Adrenal gland (tissue), 12 donors: ENCODE results near the gene ALKBH5. TPM values are rescaled to one million over a fixed set of nuclear protein-coding genes. Genes with fewer than 3 reads are reported as not detected.
A peak's percentile ranks its signal among the peaks of the same experiment; 100 is the strongest.

Experiments used
- DNase-seq, 7 donors: peaks; one replicate each; pipeline ENCODE4 v3.0.0-alpha.2; 2019 to 2020
- H3K27ac ChIP-seq, 5 donors: fragments of 200-600 bp; sonication (generic) in 4 of 5; 1 replicate in 3 of 5; 2 replicates in 2 of 5; pipeline versions ENCODE4 v1.5.1 to v1.8.0; 2016 to 2020; ENCODE audit warnings: mild to moderate bottlenecking in 1 of 5
- H3K27me3 ChIP-seq: fragments of 200-600 bp; 2 replicates; pipeline ENCODE4 v1.8.0; 2021
- H3K36me3 ChIP-seq, 2 donors: fragments of 200-600 bp; replicated peaks in 1 of 2; 1 replicate in 1 of 2; 2 replicates in 1 of 2; pipeline versions ENCODE4 v1.5.1 to v1.8.0; 2018 to 2022
- H3K4me1 ChIP-seq, 2 donors: fragments of 200-600 bp; replicated peaks in 1 of 2; 1 replicate in 1 of 2; 2 replicates in 1 of 2; pipeline versions ENCODE4 v1.5.1 to v1.8.0; 2018 to 2021
- H3K4me3 ChIP-seq, 4 donors: fragments of 200-600 bp; sonication (generic) in 3 of 4; one replicate each; pipeline ENCODE4 v1.5.1; 2016 to 2018
- H3K9me3 ChIP-seq, 3 donors: fragments of 200-600 bp; sonication (generic) in 1 of 3; replicated peaks in 1 of 3; 1 replicate in 2 of 3; 2 replicates in 1 of 3; pipeline versions ENCODE4 v1.5.1 to v1.8.0; 2016 to 2021
- POLR2A ChIP-seq, 2 donors: fragments of 450-650 bp; IDR thresholded peaks; one replicate each; pipeline ENCODE4 v1.6.1; 2017; ENCODE audit warnings: antibody characterized with exemption in 2 of 2, mild to moderate bottlenecking in 2 of 2, moderate library complexity in 1 of 2
- WGBS, 4 donors: extraction: QIAGEN DNeasy Blood & Tissue Kit in 2 of 4; methylation state at CpG; one replicate each; pipeline versions ENCODE4 v1.1.5 to v1.1.7; 2013 to 2017; 5-methylcytosine and 5-hydroxymethylcytosine counted together
- intact Hi-C, 2 donors: fragments of 100-400 bp; cut with DNase I; formaldehyde crosslinking; loops; one replicate each; pipeline versions ENCODE4 v1.14.1 to v1.15.0; 2022 to 2023
- polyA plus RNA-seq, 3 donors: library from polyadenylated mRNA; stranded (reverse); fragments of 200-250 nt in 2 of 3; fragments of 350-450 nt in 1 of 3; fragmentation: Illumina TruSeq in 1 of 3; extraction: RNeasy Lipid Tissue Mini Kit (QIAGEN cat#74804) in 1 of 3; gene quantifications; one replicate each; pipeline ENCODE4 v1.2.3, GENCODE V29; 2013 to 2014
- total RNA-seq, 9 donors: library from RNA; depleted of rRNA in 4 of 9; stranded (reverse); fragments of >200 nt in 4 of 9; fragments of 120-200 nt in 1 of 9; fragmentation: NEBNext Ultra II Directional in 1 of 9; extraction: Animal tissue kit (Norgen Biotek cat#: 25700) in 1 of 9; gene quantifications; one replicate each; pipeline versions ENCODE4 v1.1.0 to v1.2.4, GENCODE V29; 2013 to 2023
- TF ChIP-seq, protein P1 (sequence below), 6 experiments: fragments of 450-650 bp in 4 of 6; fragments of 200-600 bp in 2 of 6; sonication (generic) in 1 of 6; IDR thresholded peaks; 1 replicate in 5 of 6; 2 replicates in 1 of 6; pipeline versions ENCODE4 v1.5.1 to v1.8.0; 2016 to 2021; ENCODE audit warnings: antibody characterized with exemption in 6 of 6, mild to moderate bottlenecking in 2 of 6, moderate library complexity in 1 of 6
- donor health status: healthy with polysubstance abuse.
- donor health status: Bipolar disorder and iron deficiency.
- donor health status: DM: yes; HTN: yes; CAD: no.
- donor health status: DM: no; HTN: no; CAD: no.
- donor health status: DM: no; HTN: no; CAD: no.
- donor health status: DM: yes; HTN: yes; CAD: no.

Gene ALKBH5
- total and polyA plus RNA-seq, 12 donors, result 28.4 to 154 (median 138) TPM

DNA sequence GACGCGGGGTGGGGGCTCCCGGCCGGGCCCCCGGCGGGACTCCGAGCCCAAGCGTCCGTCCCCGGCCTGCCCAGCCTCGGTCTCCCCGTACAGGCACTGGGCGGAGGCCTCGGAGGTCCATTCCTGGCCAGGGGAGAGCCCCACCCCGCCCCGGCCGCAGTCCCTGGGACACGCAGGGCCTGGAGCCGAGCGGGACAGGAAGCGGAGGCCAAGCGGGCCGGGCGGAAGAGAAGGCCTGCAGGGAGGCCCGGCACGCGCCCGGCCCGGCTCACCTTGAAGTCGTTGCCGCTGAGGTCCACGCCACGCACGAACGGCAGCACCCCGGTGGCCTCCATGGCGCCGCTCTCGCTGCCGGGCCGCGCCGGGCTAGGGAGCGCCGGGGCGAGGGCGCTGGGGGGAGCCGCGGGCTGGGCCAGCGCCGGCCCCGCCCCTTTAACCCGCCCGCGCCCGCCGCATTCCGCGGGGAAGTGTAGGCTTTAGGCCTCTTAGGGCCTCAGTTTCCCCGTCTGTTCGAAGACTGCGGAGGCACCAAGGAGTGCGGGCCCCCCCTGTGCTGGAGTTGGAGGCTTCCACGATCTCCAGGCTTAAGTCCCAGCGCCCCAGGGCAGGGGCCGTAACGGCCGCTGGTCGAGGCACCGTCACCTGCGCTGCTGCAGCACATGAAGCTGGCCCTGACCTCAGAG, 74.9 kb downstream of the ALKBH5 start, which contains the start of gene FLII:
TSS of gene FLII (minus strand) at position 383 of the 683 bp plus-strand sequence. CDS start at position 335, 48 bp downstream.
- Histone ChIP-seq H3K27ac (peak within 1 kb of the TSS; percentile 92 to 100 (median 96)), H3K9me3 (no peaks in the 10 kb centered on the region), H3K4me1 (peaks cover 41 to 53% of the 10 kb centered on the region in 2 donors), H3K27me3 (no peaks in the 10 kb centered on the region), H3K4me3 (peak within 1 kb of the TSS; percentile 30 to 97 (median 86)), H3K36me3 (peaks cover 0 to 40% of the 10 kb centered on the region in 2 donors)
- intact Hi-C loops, result loop anchor here in 1 of 2 donors (10.0 kb wide), 1 partner anchor 74 kb away; the partner anchor contains the start of gene ALKBH5
- peak in 6 of 7 donors; percentile 45 to 68 (median 54) for DNase-seq
- 0 to 1% (median 1%) methylated on average over 2 to 71 of the region's 71 CpGs; no CpG with 5 or more reads in 1 of the 4 donors for WGBS, 4 donors
- TF ChIP-seq, protein P1, sequence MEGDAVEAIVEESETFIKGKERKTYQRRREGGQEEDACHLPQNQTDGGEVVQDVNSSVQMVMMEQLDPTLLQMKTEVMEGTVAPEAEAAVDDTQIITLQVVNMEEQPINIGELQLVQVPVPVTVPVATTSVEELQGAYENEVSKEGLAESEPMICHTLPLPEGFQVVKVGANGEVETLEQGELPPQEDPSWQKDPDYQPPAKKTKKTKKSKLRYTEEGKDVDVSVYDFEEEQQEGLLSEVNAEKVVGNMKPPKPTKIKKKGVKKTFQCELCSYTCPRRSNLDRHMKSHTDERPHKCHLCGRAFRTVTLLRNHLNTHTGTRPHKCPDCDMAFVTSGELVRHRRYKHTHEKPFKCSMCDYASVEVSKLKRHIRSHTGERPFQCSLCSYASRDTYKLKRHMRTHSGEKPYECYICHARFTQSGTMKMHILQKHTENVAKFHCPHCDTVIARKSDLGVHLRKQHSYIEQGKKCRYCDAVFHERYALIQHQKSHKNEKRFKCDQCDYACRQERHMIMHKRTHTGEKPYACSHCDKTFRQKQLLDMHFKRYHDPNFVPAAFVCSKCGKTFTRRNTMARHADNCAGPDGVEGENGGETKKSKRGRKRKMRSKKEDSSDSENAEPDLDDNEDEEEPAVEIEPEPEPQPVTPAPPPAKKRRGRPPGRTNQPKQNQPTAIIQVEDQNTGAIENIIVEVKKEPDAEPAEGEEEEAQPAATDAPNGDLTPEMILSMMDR (IDR thresholded peaks at IDR 0.05), result no peak
- peak; percentile 51 to 66 for TF ChIP-seq POLR2A (IDR thresholded peaks at IDR 0.05)

Other genes with a start within 250 kb of the ALKBH5 start
- 100 to 1,000 TPM in 1 of 9 donors, 10 to 100 TPM in 8; 29.6 to 437 (median 76.6) TPM for gene TOM1L2, start 211.4 kb upstream of the ALKBH5 start, total RNA-seq
- 10 to 100 TPM; 41.6 to 64.8 (median 46.5) TPM for gene TOM1L2, start 211.4 kb upstream of the ALKBH5 start, polyA plus RNA-seq
- 1 to 10 TPM in 7 of 9 donors, under 1 TPM in 2; 0.17 to 9.1 (median 2.9) TPM for gene DRC3, start 211.0 kb upstream of the ALKBH5 start, total RNA-seq
- 10 to 100 TPM in 1 of 3 donors, 1 to 10 TPM in 2; 3.2 to 21.3 (median 7.9) TPM for gene DRC3, start 211.0 kb upstream of the ALKBH5 start, polyA plus RNA-seq
- gene ATPAF2, start 144.7 kb upstream of the ALKBH5 start, total RNA-seq, result 10 to 100 TPM; 32.5 to 68.6 (median 39.5) TPM
- gene ATPAF2, start 144.7 kb upstream of the ALKBH5 start, polyA plus RNA-seq, result 10 to 100 TPM; 48.9 to 57.8 (median 51.2) TPM
- gene GID4, start 144.4 kb upstream of the ALKBH5 start, total RNA-seq, result 10 to 100 TPM in 5 of 9 donors, 1 to 10 TPM in 4; 6.3 to 16.7 (median 11.1) TPM
- 10 to 100 TPM in 1 of 3 donors, 1 to 10 TPM in 2; 4.2 to 10.5 (median 4.3) TPM for gene GID4, start 144.4 kb upstream of the ALKBH5 start, polyA plus RNA-seq
- gene DRG2, start 95.9 kb upstream of the ALKBH5 start, total RNA-seq, result 10 to 100 TPM; 34.9 to 81.4 (median 41.2) TPM
- gene DRG2, start 95.9 kb upstream of the ALKBH5 start, polyA plus RNA-seq, result 10 to 100 TPM; 17.1 to 97.1 (median 69.0) TPM
- 1 to 10 TPM in 1 of 9 donors, under 1 TPM in 6, not detected in 2; 0.44 to 1.0 (median 0.84) TPM for gene MYO15A, start 75.1 kb upstream of the ALKBH5 start, total RNA-seq
- 1 to 10 TPM in 2 of 3 donors, under 1 TPM in 1; 0.57 to 3.5 (median 2.2) TPM for gene MYO15A, start 75.1 kb upstream of the ALKBH5 start, polyA plus RNA-seq
- 10 to 100 TPM; 14.5 to 65.1 (median 44.3) TPM for gene LLGL1, start 41.8 kb downstream of the ALKBH5 start, total RNA-seq
- gene LLGL1, start 41.8 kb downstream of the ALKBH5 start, polyA plus RNA-seq, result 10 to 100 TPM in 1 of 3 donors, 1 to 10 TPM in 2; 4.1 to 27.8 (median 8.9) TPM
- 100 to 1,000 TPM; 150 to 331 (median 295) TPM for gene FLII, start 74.9 kb downstream of the ALKBH5 start, total RNA-seq
- 100 to 1,000 TPM; 276 to 652 (median 461) TPM for gene FLII, start 74.9 kb downstream of the ALKBH5 start, polyA plus RNA-seq
- gene MIEF2, start 76.8 kb downstream of the ALKBH5 start, total RNA-seq, result 10 to 100 TPM; 16.4 to 46.6 (median 27.9) TPM
- 10 to 100 TPM in 1 of 3 donors, 1 to 10 TPM in 2; 4.1 to 10.7 (median 9.5) TPM for gene MIEF2, start 76.8 kb downstream of the ALKBH5 start, polyA plus RNA-seq
- 10 to 100 TPM; 20.4 to 59.6 (median 31.3) TPM for gene TOP3A, start 131.2 kb downstream of the ALKBH5 start, total RNA-seq
- 10 to 100 TPM; 17.8 to 33.0 (median 19.2) TPM for gene TOP3A, start 131.2 kb downstream of the ALKBH5 start, polyA plus RNA-seq
- gene SMCR8, start 131.5 kb downstream of the ALKBH5 start, total RNA-seq, result 10 to 100 TPM; 11.4 to 21.4 (median 17.8) TPM
- gene SMCR8, start 131.5 kb downstream of the ALKBH5 start, polyA plus RNA-seq, result 10 to 100 TPM in 1 of 3 donors, 1 to 10 TPM in 2; 1.7 to 13.8 (median 4.6) TPM
- 10 to 100 TPM in 8 of 9 donors, 1 to 10 TPM in 1; 8.9 to 43.8 (median 19.6) TPM for gene SHMT1, start 179.7 kb downstream of the ALKBH5 start, total RNA-seq
- 10 to 100 TPM in 2 of 3 donors, 1 to 10 TPM in 1; 6.8 to 13.2 (median 10.1) TPM for gene SHMT1, start 179.7 kb downstream of the ALKBH5 start, polyA plus RNA-seq
- not detected for gene EVPLL, start 193.9 kb downstream of the ALKBH5 start, total RNA-seq
- gene EVPLL, start 193.9 kb downstream of the ALKBH5 start, polyA plus RNA-seq, result under 1 TPM in 1 of 3 donors, not detected in 2; 0.47 TPM